H1 (cell line): ENCODE results near the gene LPIN2. TPM values are rescaled to one million over a fixed set of nuclear protein-coding genes. Genes with fewer than 3 reads are reported as not detected.
A peak's percentile ranks its signal among the peaks of the same experiment; 100 is the strongest.

Experiments
- CTCF ChIA-PET: fragments of 300-600 bp; sonication (Branson Sonifier 250); formaldehyde crosslinking; loops from one replicate; lab custom pipeline; 2021; ENCODE audit not compliant: partially characterized antibody; lab: Charles Lee
- POLR2A ChIA-PET: fragments of 300-600 bp; sonication (Branson Sonifier 250); formaldehyde crosslinking; loops from one replicate; lab custom pipeline; 2021; ENCODE audit warnings: inconsistent platforms; ENCODE audit not compliant: partially characterized antibody; lab: Charles Lee
- DNase-seq, 2 experiments: peaks; one replicate each; pipeline versions ENCODE4 v3.0.0 to v3.0.0-alpha.2; 2010 to 2022; ENCODE audit warnings: low spot score in 2 of 2, low read depth in 1 of 2, mixed read lengths in 1 of 2
- FAIRE-seq: peaks from 2 replicates; lab custom pipeline; 2011; peaks lifted over from hg19 to GRCh38; lab: Jason Lieb, UNC
- H2AFZ ChIP-seq: 2 replicates; pipeline ENCODE4 v1.8.1; 2012; ENCODE audit warnings: low read length, inconsistent platforms
- H2AK5ac ChIP-seq: 2 replicates; pipeline ENCODE4 v1.6.1; 2013; ENCODE audit warnings: low read depth, low read length
- H2BK120ac ChIP-seq: replicated peaks from 2 replicates; pipeline ENCODE3; 2013; ENCODE audit warnings: low read depth, low read length, inconsistent platforms
- H2BK12ac ChIP-seq: 2 replicates; pipeline ENCODE4 v1.6.1; 2013; ENCODE audit warnings: low read depth, low read length
- H2BK15ac ChIP-seq: 2 replicates; pipeline ENCODE4 v1.6.1; 2013; ENCODE audit warnings: low read length
- H2BK20ac ChIP-seq: 2 replicates; pipeline ENCODE4 v1.6.1; 2013; ENCODE audit warnings: low read length
- H2BK5ac ChIP-seq: 2 replicates; pipeline ENCODE4 v1.6.1; 2013; ENCODE audit warnings: low read depth, low read length
- H3K14ac ChIP-seq: 2 replicates; pipeline ENCODE4 v1.6.1; 2013; ENCODE audit warnings: inconsistent platforms; ENCODE audit not compliant: insufficient read length
- H3K18ac ChIP-seq: 2 replicates; pipeline ENCODE4 v1.6.1; 2013; ENCODE audit warnings: low read length; ENCODE audit errors: extremely low read depth
- H3K23ac ChIP-seq: 2 replicates; pipeline ENCODE4 v1.6.1; 2013; ENCODE audit warnings: inconsistent platforms; ENCODE audit not compliant: insufficient read length
- H3K23me2 ChIP-seq: 2 replicates; pipeline ENCODE4 v1.6.1; 2013; ENCODE audit warnings: low read depth, low read length
- H3K27ac ChIP-seq: 2 replicates; pipeline ENCODE4 v1.6.1; 2011; ENCODE audit warnings: low read depth, low read length, inconsistent platforms
- H3K27me3 ChIP-seq, 4 experiments: replicated peaks in 1 of 4; 1 replicate in 1 of 4; 2 replicates in 3 of 4; pipeline versions ENCODE4 v1.6.1 to v1.8.1; 2011 to 2013; ENCODE audit warnings: low read length in 3 of 4, mild to moderate bottlenecking in 3 of 4, inconsistent platforms in 2 of 4, mixed read lengths in 2 of 4, moderate library complexity in 1 of 4; ENCODE audit not compliant: control insufficient read depth in 3 of 4, insufficient read depth in 3 of 4; ENCODE audit errors: extremely low read depth in 1 of 4
- H3K36me3 ChIP-seq, 4 experiments: 2 replicates each; pipeline versions ENCODE4 v1.6.1 to v1.8.1; 2011 to 2013; ENCODE audit warnings: mild to moderate bottlenecking in 4 of 4, low read length in 3 of 4, moderate library complexity in 2 of 4, control low read depth in 1 of 4, inconsistent platforms in 1 of 4; ENCODE audit not compliant: insufficient read depth in 4 of 4, control insufficient read depth in 2 of 4
- H3K4ac ChIP-seq: replicated peaks from 2 replicates; pipeline ENCODE3; 2013; ENCODE audit warnings: low read length, low read depth, mixed read lengths, inconsistent platforms; ENCODE audit not compliant: insufficient read length
- H3K4me1 ChIP-seq, 4 experiments: replicated peaks in 1 of 4; 1 replicate in 1 of 4; 2 replicates in 3 of 4; pipeline versions ENCODE4 v1.6.1 to v1.8.1; 2011 to 2013; ENCODE audit warnings: low read length in 3 of 4, inconsistent platforms in 2 of 4, mixed read lengths in 1 of 4; ENCODE audit not compliant: insufficient read depth in 4 of 4, control insufficient read depth in 3 of 4
- H3K4me2 ChIP-seq, 2 experiments: 2 replicates each; pipeline versions ENCODE4 v1.6.1 to v1.8.1; 2011 to 2013; ENCODE audit warnings: low read depth in 2 of 2, low read length in 2 of 2, control low read depth in 1 of 2, inconsistent platforms in 1 of 2, mild to moderate bottlenecking in 1 of 2; ENCODE audit not compliant: insufficient read depth in 1 of 2
- H3K4me3 ChIP-seq, 4 experiments: fragments of 200-600, 300-600 bp in 1 of 4; sonication (generic), shearing (Covaris generic), sonication (Bioruptor Twin) in 1 of 4; 2 replicates each; pipeline versions ENCODE4 v1.5.1 to v1.8.1; 2011 to 2016; ENCODE audit warnings: low read length in 4 of 4, low read depth in 3 of 4, control low read depth in 2 of 4, inconsistent platforms in 2 of 4, mild to moderate bottlenecking in 2 of 4, mixed read lengths in 1 of 4, moderate library complexity in 1 of 4; ENCODE audit not compliant: insufficient read depth in 2 of 4; ENCODE audit errors: extremely low read depth in 1 of 4
- H3K56ac ChIP-seq: replicated peaks from 2 replicates; pipeline ENCODE3; 2013; ENCODE audit warnings: low read depth, mild to moderate bottlenecking, mixed read lengths, low read length, inconsistent platforms; ENCODE audit not compliant: insufficient read length
- H3K79me1 ChIP-seq: 2 replicates; pipeline ENCODE4 v1.6.1; 2013; ENCODE audit warnings: low read depth, low read length, control low read depth
- H3K79me2 ChIP-seq, 2 experiments: 2 replicates each; pipeline versions ENCODE4 v1.6.1 to v1.8.1; 2012 to 2013; ENCODE audit warnings: low read length in 2 of 2, mild to moderate bottlenecking in 2 of 2, inconsistent platforms in 1 of 2; ENCODE audit not compliant: insufficient read depth in 2 of 2, control insufficient read depth in 1 of 2
- H3K9ac ChIP-seq, 4 experiments: replicated peaks in 1 of 4; 1 replicate in 1 of 4; 2 replicates in 3 of 4; pipeline versions ENCODE4 v1.6.1 to v1.8.1; 2011 to 2013; ENCODE audit warnings: low read depth in 3 of 4, low read length in 3 of 4, control low read depth in 2 of 4, mild to moderate bottlenecking in 2 of 4, moderate library complexity in 2 of 4, inconsistent platforms in 1 of 4; ENCODE audit errors: extremely low read depth in 1 of 4
- H3K9me3 ChIP-seq, 2 experiments: 2 replicates each; pipeline versions ENCODE4 v1.6.1 to v1.8.1; 2012 to 2013; ENCODE audit warnings: mild to moderate bottlenecking in 2 of 2, moderate library complexity in 2 of 2, control low read depth in 1 of 2, inconsistent platforms in 1 of 2, low read depth in 1 of 2, low read length in 1 of 2, mixed read lengths in 1 of 2; ENCODE audit not compliant: insufficient read depth in 2 of 2
- H4K20me1 ChIP-seq, 2 experiments: replicated peaks in 1 of 2; 2 replicates each; pipeline versions ENCODE3 to v1.8.1; 2011 to 2013; ENCODE audit warnings: inconsistent platforms in 2 of 2, low read length in 2 of 2, mild to moderate bottlenecking in 1 of 2; ENCODE audit not compliant: insufficient read depth in 2 of 2, control insufficient read depth in 1 of 2
- H4K5ac ChIP-seq: 2 replicates; pipeline ENCODE4 v1.6.1; 2013; ENCODE audit warnings: low read length, low read depth, mixed read lengths, inconsistent platforms; ENCODE audit not compliant: insufficient read length
- H4K8ac ChIP-seq: 2 replicates; pipeline ENCODE4 v1.8.0; 2013; ENCODE audit warnings: mild to moderate bottlenecking, moderate library complexity, low read length, inconsistent platforms; ENCODE audit not compliant: insufficient read depth; ENCODE audit errors: extremely low read depth
- H4K91ac ChIP-seq: replicated peaks from 2 replicates; pipeline ENCODE3; 2013; ENCODE audit warnings: low read length, mixed read lengths, inconsistent platforms; ENCODE audit not compliant: insufficient read length
- CHD1 ChIP-seq: IDR thresholded peaks from 2 replicates; pipeline ENCODE4 v1.6.1; 2012; ENCODE audit warnings: low read depth, low read length, improper control_type of control experiment
- CTCF ChIP-seq, 3 experiments: IDR thresholded peaks; 1 replicate in 2 of 3; 2 replicates in 1 of 3; pipeline versions ENCODE4 v1.5.1 to v1.6.1; 2011; ENCODE audit warnings: low read length in 3 of 3, mild to moderate bottlenecking in 3 of 3, inconsistent platforms in 2 of 3, low read depth in 1 of 3, moderate library complexity in 1 of 3; ENCODE audit not compliant: insufficient read depth in 1 of 3; ENCODE audit errors: control extremely low read depth in 1 of 3
- E2F6 ChIP-seq: IDR thresholded peaks from 2 replicates; pipeline ENCODE4 v1.6.1; 2012; ENCODE audit warnings: inconsistent platforms
- HDAC2 ChIP-seq, 2 experiments: fragments of 300-600 bp in 1 of 2; sonication (generic) in 1 of 2; IDR thresholded peaks; 2 replicates each; pipeline ENCODE4 v1.6.1; 2011 to 2012; ENCODE audit warnings: low read depth in 2 of 2, low read length in 2 of 2, mild to moderate bottlenecking in 2 of 2, moderate library complexity in 2 of 2, borderline replicate concordance in 1 of 2, inconsistent platforms in 1 of 2
- KDM1A ChIP-seq: fragments of 200-600, 300-600 bp; sonication (generic); IDR thresholded peaks from 2 replicates; pipeline ENCODE4 v1.7.1; 2016; ENCODE audit warnings: mild to moderate bottlenecking, low read length, borderline replicate concordance
- RAD21 ChIP-seq, 2 experiments: IDR thresholded peaks in 1 of 2; conservative IDR thresholded peaks in 1 of 2; 2 replicates each; pipeline ENCODE4 v1.6.1; 2011; ENCODE audit warnings: low read depth in 2 of 2, low read length in 2 of 2, improper control_type of control experiment in 1 of 2, inconsistent platforms in 1 of 2, mild to moderate bottlenecking in 1 of 2, moderate library complexity in 1 of 2
- WGBS, 2 experiments: shearing (Covaris generic) in 1 of 2; methylation state at CpG; one replicate each; pipeline versions ENCODE4 v1.1.6 to v1.1.7; 2013 to 2015; ENCODE audit warnings: low lambda C conversion rate in 2 of 2, mixed read lengths in 2 of 2, inconsistent platforms in 1 of 2, low coverage in 1 of 2, missing lambda C conversion rate in 1 of 2; ENCODE audit not compliant: insufficient replicate concordance in 2 of 2, insufficient coverage in 1 of 2, insufficient read length in 1 of 2; ENCODE audit errors: extremely low coverage in 1 of 2, missing lambda C conversion rate in 1 of 2; 5-methylcytosine and 5-hydroxymethylcytosine counted together
- polyA plus RNA-seq, 7 experiments: library from polyadenylated mRNA; depleted of rRNA in 3 of 7; stranded (reverse) in 5 of 7; unstranded in 2 of 7; fragments of >200 nt in 5 of 7; fragments of 200-250 nt in 2 of 7; gene quantifications; 1 replicate in 5 of 7; 2 replicates in 1 of 7; 4 replicates in 1 of 7; pipeline versions ENCODE4 v1.2.1 to v1.2.3, GENCODE V29; 2011 to 2013; ENCODE audit warnings: missing spikeins in 2 of 7, mixed read lengths in 2 of 7
- total RNA-seq: library from RNA; stranded (reverse); fragmentation: NEBNext Ultra II Directional; extraction: Animal tissue kit (Norgen Biotek cat#: 25700); gene quantifications from 2 replicates; pipeline ENCODE4 v1.2.1, GENCODE V29; 2021

The LPIN2 gene
- total and polyA plus RNA-seq, 2 of the 8 experiments (the other 6 are each of a cell fraction or from before 2014, with no cell fraction given): 7.4 to 14.2 TPM

- Histone ChIP-seq H2BK12ac (no peak overlapping the region), H3K9me3 (no peaks in the 10 kb centered on the region), H2AK5ac (no peak overlapping the region), H3K79me1 (peaks cover 3% of the 10 kb centered on the region), H3K14ac (no peak overlapping the region), H2BK15ac (no peak overlapping the region), H2AFZ (no peak overlapping the region), H3K9ac (no peak overlapping the region), H3K23me2 (no peaks in the 10 kb centered on the region), H3K79me2 (peaks cover 0 to 66% of the 10 kb centered on the region in 2 experiments; a peak in 2 of 4 replicates), H3K56ac (no peak overlapping the region), H3K4ac (no peak overlapping the region), H2BK120ac (no peak overlapping the region), H4K91ac (no peak overlapping the region), H3K27me3 (no peaks in the 10 kb centered on the region), H4K20me1 (no peaks in the 10 kb centered on the region), H4K8ac (no peak overlapping the region), H4K5ac (no peak overlapping the region), H3K4me2 (no peak overlapping the region), H3K23ac (no peak overlapping the region), H3K4me3 (no peak overlapping the region), H3K18ac (no peak overlapping the region), H3K27ac (no peak overlapping the region), H3K36me3 (no peaks in the 10 kb centered on the region), H2BK20ac (no peak overlapping the region), H2BK5ac (no peak overlapping the region), H3K4me1 (peaks cover 0 to 11% (median 9%) of the 10 kb centered on the region in 4 experiments; a peak in 6 of 7 replicates)
- DNase-seq (no peak), FAIRE-seq (no peak)
- ChIA-PET CTCF (interaction anchor here (0.6 to 3.3 kb wide), 24 partner anchors 9 to 275 kb away, joined by 3 to 21 read pairs (median 4); no protein-coding TSS in a partner anchor), POLR2A (no interaction called here)
- 82% methylated on average over 2 of the region's 2 CpGs; no CpG with 5 or more reads in 1 of the 2 experiments for WGBS, 2 experiments
- TF ChIP-seq CHD1 (no peak), E2F6 (no peak), CTCF (IDR thresholded peaks at IDR 0.05; ENCODE audit: control extremely low read depth in 1 of 3, insufficient read depth in 1 of 3, low read depth in 1 of 3, low read length in 3 of 3) (peak in 1 of 3 experiments; percentile 44; a peak in 2 of 4 replicates), RAD21 (IDR thresholded peaks at IDR 0.05 in 1 of 2, conservative IDR thresholded peaks at IDR 0.05 in 1 of 2; ENCODE audit: low read depth in 2 of 2, low read length in 2 of 2) (peak; percentile 8 to 14; a peak in 1 of 4 replicates), KDM1A (peak; percentile 37; the same call in 1 of the 2 replicates), HDAC2 (IDR thresholded peaks at IDR 0.05; ENCODE audit: borderline replicate concordance in 1 of 2, low read depth in 2 of 2, low read length in 2 of 2) (peak in 1 of 2 experiments; percentile 48; a peak in 1 of 4 replicates)
Observed at GRCh38 chr18:2985628-2986027, 27.3 kb downstream of the LPIN2 start.
